ENCODE results near the gene MANSC4. TPM values are rescaled to one million over a fixed set of nuclear protein-coding genes. Genes with fewer than 3 reads are reported as not detected.
A peak's percentile ranks its signal among the peaks of the same experiment; 100 is the strongest.

Gene MANSC4
- total RNA-seq (2013; cell fraction: nucleolus; rRNA removed) = not detected in 2 replicates
- not detected in 2 replicates for total RNA-seq (2014; rRNA removed)
- total RNA-seq (2014; rRNA removed; fragmentation: Illumina TruSeq; extraction: Trizol) = not detected in 2 replicates
- total RNA-seq (2021) = 0.21 TPM in 1 of 2 replicates, not detected in the other
- not detected for polyA plus RNA-seq (2011; ENCODE audit: low read depth)
- not detected in 2 replicates for polyA plus RNA-seq (2011; rRNA removed)
- polyA plus RNA-seq (2011; cell fraction: cytosol; rRNA removed) = not detected in 2 replicates
- not detected in 2 replicates for polyA plus RNA-seq (2011; cell fraction: nucleus; rRNA removed)
- polyA plus RNA-seq (2012) = 0.26 TPM in 1 of 2 replicates, not detected in the other
- 0.19 and 0.27 TPM in 2 replicates for polyA plus RNA-seq (2014; fragmentation: Illumina TruSeq; extraction: Trizol)
- under 1 TPM in 1 of 2 experiments, not detected in 1; 0.18 TPM for polyA plus RNA-seq (2014; fragmentation: Nextera tagmentation; extraction: Ambion mirVana)
- polyA plus RNA-seq (2014; rRNA removed) = not detected in 2 replicates
- not detected for polyA plus RNA-seq (2016; fragmentation: Nextera tagmentation; extraction: Ambion mirVana)
- not detected in 2 replicates for polyA minus RNA-seq (2011; rRNA and poly(A)+ RNA removed)
- polyA minus RNA-seq (2011; cell fraction: cytosol; rRNA and poly(A)+ RNA removed) = not detected in 2 replicates
- not detected in 2 replicates for polyA minus RNA-seq (2011; cell fraction: nucleus; rRNA and poly(A)+ RNA removed)
- percentile 13 among the genes with signal in this experiment for Bru-seq, nascent RNA
- percentile 10 among the genes with signal in this experiment for BruChase-seq, experiment 1, labeled RNA remaining after a 6-hour chase
- percentile 9 among the genes with signal in this experiment for BruChase-seq, experiment 2, labeled RNA remaining after a 2-hour chase
- long read RNA-seq, experiment 1 = 0 reads
- long read RNA-seq, experiment 2 = 0 reads

- ChIA-PET POLR2A (no interaction called here), RAD21 (ENCODE audit: unreplicated experiment) (interaction anchor here (0.6 to 1.5 kb wide), 6 partner anchors 41 to 499 kb away, joined by 3 to 5 read pairs (median 4); no protein-coding TSS in a partner anchor), CTCF (interaction anchor here (0.6 to 1.3 kb wide), 4 partner anchors 41 to 1781 kb away, joined by 3 to 4 read pairs (median 3); no protein-coding TSS in a partner anchor), SMC1A (ENCODE audit: uncharacterized antibody, unreplicated experiment) (interaction anchor here (0.8 to 1.2 kb wide), 3 partner anchors 10 to 159 kb away, joined by 3 to 5 read pairs (median 3); no protein-coding TSS in a partner anchor)
- Histone ChIP-seq H4K20me1 (ENCODE audit: control insufficient read depth, insufficient read depth) (no peaks in the 10 kb centered on the region), H3K27ac (ENCODE audit: control insufficient read depth, insufficient read depth) (peak within 1 kb of the TSS; percentile 72), H3K79me2 (ENCODE audit: control insufficient read depth, insufficient read depth, low read length) (peaks cover 21% of the 10 kb centered on the region), H3K9me3 (replicated peaks; ENCODE audit: control insufficient read depth, insufficient read depth, low read length) (no peaks in the 10 kb centered on the region), H3K4me3 (peak within 1 kb of the TSS; percentile 96), H3K9ac (ENCODE audit: control insufficient read depth, insufficient read depth, low read length) (peak within 1 kb of the TSS; percentile 89), H3K36me3 (ENCODE audit: control insufficient read depth in 2 of 2, insufficient read depth in 2 of 2, low read length in 1 of 2) (no peaks in the 10 kb centered on the region; a peak in 1 of 4 replicates), H2AFZ (ENCODE audit: control insufficient read depth, low read depth, low read length) (peak within 1 kb of the TSS; percentile 96), H3K4me1 (ENCODE audit: control insufficient read depth, insufficient read depth, low read length) (peaks cover 4% of the 10 kb centered on the region), H3K27me3 (replicated peaks in 1 of 2; ENCODE audit: control insufficient read depth in 2 of 2, insufficient read depth in 2 of 2, low read length in 1 of 2) (no peaks in the 10 kb centered on the region), H3K4me2 (ENCODE audit: control insufficient read depth, insufficient read depth) (peak within 1 kb of the TSS; percentile 97)
- FAIRE-seq (no peak), ATAC-seq (peak; percentile 86), DNase-seq (ENCODE audit: low read depth, low spot score) (no peak)
- WGBS (ENCODE audit: insufficient coverage, insufficient replicate concordance, low lambda C conversion rate, missing lambda C conversion rate) = under 1% methylated on average over 38 of the region's 92 CpGs
- no TSS peak for BruUV-seq (replicated peaks)
- intact Hi-C loops (cut with micrococcal nuclease; ENCODE audit: unreplicated experiment) (loop anchor here (1.0 kb wide), 1 partner anchor 47 kb away; no protein-coding TSS in a partner anchor), in situ Hi-C loops (cut with MboI) (no loop called here)
- TF ChIP-seq BCLAF1 (IDR thresholded peaks at IDR 0.05) (no peak), RB1 (IDR thresholded peaks at IDR 0.05; ENCODE audit: borderline replicate concordance) (no peak; the same call in 1 of the 2 replicates), SUPT20H (IDR thresholded peaks at IDR 0.05; ENCODE audit: borderline replicate concordance, control insufficient read depth, low read depth, low read length) (no peak), NR2F1 (conservative IDR thresholded peaks at IDR 0.05) (peak; percentile 56; the same call in 1 of the 2 replicates), POLR2AphosphoS2 (IDR thresholded peaks at IDR 0.05; ENCODE audit: low read depth, low read length) (no peak), NR2C1 (IDR thresholded peaks at IDR 0.05) (no peak), LARP7 (IDR thresholded peaks at IDR 0.05) (peak; percentile 79), FOXM1 (IDR thresholded peaks at IDR 0.05; ENCODE audit: low read depth, low read length) (no peak), NFIC (IDR thresholded peaks at IDR 0.05; ENCODE audit: low read depth, low read length) (no peak), CBX3 (IDR thresholded peaks at IDR 0.05; ENCODE audit: borderline replicate concordance, low read depth) (no peak), SMC3 (IDR thresholded peaks at IDR 0.05; ENCODE audit: borderline replicate concordance, low read length) (no peak), NFXL1 (IDR thresholded peaks at IDR 0.05; ENCODE audit: borderline replicate concordance) (no peak), TCF7 (IDR thresholded peaks at IDR 0.05; ENCODE audit: borderline replicate concordance) (no peak)
- TF ChIP-seq, protein P1, sequence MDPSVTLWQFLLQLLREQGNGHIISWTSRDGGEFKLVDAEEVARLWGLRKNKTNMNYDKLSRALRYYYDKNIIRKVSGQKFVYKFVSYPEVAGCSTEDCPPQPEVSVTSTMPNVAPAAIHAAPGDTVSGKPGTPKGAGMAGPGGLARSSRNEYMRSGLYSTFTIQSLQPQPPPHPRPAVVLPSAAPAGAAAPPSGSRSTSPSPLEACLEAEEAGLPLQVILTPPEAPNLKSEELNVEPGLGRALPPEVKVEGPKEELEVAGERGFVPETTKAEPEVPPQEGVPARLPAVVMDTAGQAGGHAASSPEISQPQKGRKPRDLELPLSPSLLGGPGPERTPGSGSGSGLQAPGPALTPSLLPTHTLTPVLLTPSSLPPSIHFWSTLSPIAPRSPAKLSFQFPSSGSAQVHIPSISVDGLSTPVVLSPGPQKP (IDR thresholded peaks at IDR 0.05; ENCODE audit: low read depth, low read length) = no peak
- TF ChIP-seq, protein P2, sequence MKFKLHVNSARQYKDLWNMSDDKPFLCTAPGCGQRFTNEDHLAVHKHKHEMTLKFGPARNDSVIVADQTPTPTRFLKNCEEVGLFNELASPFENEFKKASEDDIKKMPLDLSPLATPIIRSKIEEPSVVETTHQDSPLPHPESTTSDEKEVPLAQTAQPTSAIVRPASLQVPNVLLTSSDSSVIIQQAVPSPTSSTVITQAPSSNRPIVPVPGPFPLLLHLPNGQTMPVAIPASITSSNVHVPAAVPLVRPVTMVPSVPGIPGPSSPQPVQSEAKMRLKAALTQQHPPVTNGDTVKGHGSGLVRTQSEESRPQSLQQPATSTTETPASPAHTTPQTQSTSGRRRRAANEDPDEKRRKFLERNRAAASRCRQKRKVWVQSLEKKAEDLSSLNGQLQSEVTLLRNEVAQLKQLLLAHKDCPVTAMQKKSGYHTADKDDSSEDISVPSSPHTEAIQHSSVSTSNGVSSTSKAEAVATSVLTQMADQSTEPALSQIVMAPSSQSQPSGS (IDR thresholded peaks at IDR 0.05; ENCODE audit: low read length) = no peak
These were observed at the start of gene MANSC4, which contains the start of gene KLHL42 for GRCh38 chr12:27779920-27780611. Gene MANSC4 (minus strand): TSS chr12:27780236. CDS start chr12:27771276, 8,960 bp downstream. Gene KLHL42 (plus strand): TSS chr12:27780233. CDS start chr12:27780331, 98 bp downstream.

All from GM12878 (cell line).